HTR-8/SVneo (cell line): Measurements from ENCODE around the gene JPH4.
"Not testable (repeated sequence)": the region's sequence is repeated elsewhere in the genome, so short reads cannot be mapped to it uniquely, and the experiment has no call there.

ENCODE experiments used
- DNase-seq: peaks from one replicate; pipeline ENCODE4 v3.0.0; 2011; ENCODE audit warnings: low spot score, mixed read lengths; ENCODE audit not compliant: insufficient read length
- FAIRE-seq: peaks from 2 replicates; lab custom pipeline; 2011; peaks lifted over from hg19 to GRCh38; lab: Jason Lieb, UNC

The JPH4 gene

GRCh38 chr14:23555533-23555881 is 23.1 kb downstream of the JPH4 start:
- no peak for DNase-seq

DNA sequence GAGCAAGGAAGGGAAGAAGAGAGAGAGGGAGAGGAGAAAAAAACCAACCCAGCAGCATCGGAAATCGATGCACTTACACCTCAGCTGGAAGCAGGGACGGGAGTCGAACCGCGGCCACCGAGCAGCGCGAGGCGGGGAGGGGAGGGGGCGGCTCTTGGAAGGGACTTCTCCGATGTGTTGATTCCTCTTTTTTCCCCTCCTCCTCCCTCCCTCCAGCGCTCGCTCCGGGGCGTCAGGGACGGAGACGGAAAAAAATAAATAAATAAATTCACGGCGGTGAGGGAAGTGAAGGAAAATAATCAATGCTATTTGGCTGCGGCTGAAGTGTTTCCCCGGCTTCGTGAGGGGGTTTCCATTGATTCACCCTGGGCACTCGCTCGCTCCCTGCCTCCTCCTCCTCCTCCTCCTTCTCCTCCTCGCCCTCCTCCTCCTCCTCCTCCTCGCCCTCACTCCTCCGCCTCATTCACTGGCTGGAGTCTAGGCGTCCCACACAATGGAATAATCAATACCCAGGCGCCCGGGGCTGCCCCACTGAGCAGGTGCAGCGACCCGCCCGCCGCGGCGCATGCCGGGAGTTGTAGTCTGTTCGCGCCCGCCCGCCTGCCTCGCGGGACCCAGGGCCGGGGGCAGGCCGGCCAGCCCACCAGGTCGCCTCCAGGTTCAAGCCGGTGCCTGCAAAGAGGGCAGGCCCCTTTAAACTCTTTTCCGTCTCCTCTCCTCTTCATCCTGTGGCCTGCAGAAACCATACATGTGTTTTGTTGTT is 27.1 kb downstream of the JPH4 start, which contains the start of gene ZFHX2:
TSS of gene ZFHX2 (minus strand) at position 500 of the 763 bp plus-strand sequence. CDS start 16,440 bp downstream, outside the sequence.
- DNase-seq (peak; percentile 67), FAIRE-seq (no peak)

More at GRCh38 chr14:23555533-23555881, 23.1 kb downstream of the JPH4 start:
- no peak for FAIRE-seq

DNA sequence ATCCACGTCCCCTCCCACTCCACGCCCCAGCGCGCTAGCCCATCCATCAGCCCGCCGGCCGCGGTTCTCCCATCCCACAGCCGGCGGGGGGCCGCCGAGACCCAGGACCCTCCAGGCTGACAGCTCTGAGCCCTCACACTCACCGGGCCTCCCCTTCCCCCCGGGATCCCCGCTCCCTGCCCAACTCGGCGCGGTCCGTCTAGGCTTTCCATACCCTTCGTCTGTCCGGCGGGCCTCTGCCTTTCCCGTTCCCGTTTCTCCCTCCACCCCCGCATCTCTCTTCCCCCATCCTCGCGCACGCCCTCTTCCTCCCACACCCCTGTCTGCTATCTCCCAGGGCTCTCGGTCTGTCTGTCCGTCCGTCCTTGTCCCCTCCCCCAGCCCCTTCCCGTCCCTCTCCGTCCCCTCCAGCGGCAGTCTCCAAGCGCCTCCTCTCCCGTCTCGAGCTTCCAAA is 27.8 kb downstream of the JPH4 start:
- FAIRE-seq (no peak), DNase-seq (no peak)

DNA sequence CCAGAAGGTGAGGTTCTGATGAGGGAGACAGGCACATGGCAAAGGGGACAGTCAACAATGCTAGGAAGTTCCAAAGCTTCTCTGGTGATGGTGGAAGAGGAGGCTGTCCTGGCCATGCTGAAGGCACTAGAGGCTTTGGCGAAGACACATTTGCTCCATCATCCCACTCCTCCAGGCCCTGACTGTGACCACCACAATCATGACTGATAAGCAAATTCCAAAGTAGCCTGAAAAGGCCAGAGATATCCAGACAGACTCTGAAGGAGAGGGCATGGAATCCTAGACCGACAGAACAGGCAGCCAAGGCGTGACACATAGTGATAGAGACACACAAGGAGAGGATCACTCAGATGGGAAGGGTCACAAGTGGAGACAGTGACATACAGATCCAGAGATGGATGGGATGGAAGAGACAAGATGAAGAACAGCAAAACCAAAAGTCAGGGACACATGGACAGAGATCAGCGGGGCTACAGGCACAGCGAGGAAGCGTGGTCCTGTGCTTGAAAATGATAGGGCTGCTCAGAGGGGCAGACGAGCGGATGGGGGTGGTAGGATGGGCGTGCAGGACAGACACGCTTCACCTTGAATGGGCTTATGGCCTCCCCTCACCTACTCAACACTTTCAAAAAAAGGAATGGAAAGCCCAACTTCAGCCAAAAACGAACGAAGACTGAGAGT is 28.3 kb downstream of the JPH4 start:
- FAIRE-seq (no peak), DNase-seq (no peak)

GRCh38 chr14:23548351-23549318 is 30.0 kb downstream of the JPH4 start:
- FAIRE-seq (no peak), DNase-seq (no peak)

- FAIRE-seq (no peak), DNase-seq (no peak)
These were observed 30.7 kb downstream of the JPH4 start for GRCh38 chr14:23547924-23548323.

GRCh38 chr14:23546450-23547035 is 32.0 kb downstream of the JPH4 start:
- DNase-seq: no peak
- FAIRE-seq: no peak

DNA sequence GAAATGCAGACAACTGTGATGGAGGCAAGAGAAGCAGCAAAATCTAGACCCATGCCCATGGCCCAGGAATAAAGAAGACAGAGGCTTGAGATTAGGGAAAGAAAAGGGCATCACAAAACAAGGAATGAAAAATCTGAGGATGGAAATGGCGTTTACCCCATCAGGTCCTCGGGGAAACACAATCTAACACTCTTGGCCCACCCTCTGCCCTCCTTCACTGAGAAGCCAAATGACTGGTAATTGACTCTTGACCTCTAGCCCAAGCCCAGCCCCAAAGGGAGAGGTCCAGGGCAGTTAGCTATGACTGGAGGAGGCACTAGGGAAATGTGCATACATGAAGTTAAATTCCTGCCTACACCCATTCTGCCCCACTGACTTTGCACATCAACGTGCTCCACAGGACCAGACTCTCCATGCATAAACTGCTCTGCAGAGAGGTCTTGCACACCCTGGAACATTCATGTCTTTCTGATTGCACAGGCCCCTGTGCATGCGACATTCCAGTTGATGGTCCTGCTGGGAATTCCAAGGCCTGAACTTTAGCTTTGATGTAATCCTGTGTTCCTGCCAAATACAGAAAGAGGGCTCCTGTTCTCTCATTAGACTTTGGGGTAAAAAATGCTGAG is 32.7 kb downstream of the JPH4 start:
- DNase-seq (no peak), FAIRE-seq (no peak)

DNA sequence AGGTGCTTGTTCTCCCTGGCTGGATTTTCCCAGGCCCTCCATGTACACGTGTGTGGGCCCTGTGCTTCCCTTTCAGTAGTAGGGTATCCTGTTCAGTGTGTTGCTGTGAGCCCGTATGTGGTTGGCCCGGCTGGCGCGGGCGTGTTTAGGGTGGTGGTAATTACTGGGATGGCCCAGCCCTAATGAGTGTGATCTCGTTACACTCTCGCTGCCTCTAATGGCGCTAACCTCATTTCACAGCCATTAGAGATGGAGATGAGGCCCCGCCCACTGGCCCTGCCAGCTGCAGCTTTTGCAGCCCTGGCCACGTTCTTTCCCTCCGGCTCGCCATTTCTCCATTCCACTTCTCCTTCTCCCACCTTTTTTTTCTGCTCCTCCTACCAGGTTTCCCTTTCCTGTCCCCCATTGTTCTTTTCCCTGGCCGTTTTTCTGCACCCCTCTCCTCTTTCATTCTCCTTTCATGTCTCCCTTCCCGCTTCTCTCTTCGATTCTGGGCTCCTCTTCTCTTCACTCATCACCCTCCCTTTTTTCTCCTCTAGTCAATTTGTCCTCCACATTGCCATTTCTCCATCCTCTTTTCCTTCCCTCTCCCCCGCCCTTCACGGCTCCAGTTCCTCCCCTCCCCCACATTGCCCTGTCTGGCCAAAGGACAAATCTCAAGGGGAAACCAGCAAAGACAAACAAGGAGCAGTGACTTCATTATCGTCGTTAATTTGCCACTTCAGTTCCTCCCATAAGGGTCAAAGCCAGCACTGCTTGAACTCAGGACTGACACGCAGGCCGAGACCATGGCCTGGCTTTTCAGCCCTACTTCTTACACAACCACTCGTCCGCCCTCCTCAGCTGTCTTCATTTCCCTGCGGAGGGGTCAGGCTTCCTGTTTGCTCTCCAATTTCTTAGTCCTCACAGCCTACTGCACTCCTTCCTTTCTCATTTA is 33.8 kb downstream of the JPH4 start:
- no peak for FAIRE-seq

GRCh38 chr14:23543403-23543802 is 35.2 kb downstream of the JPH4 start:
- DNase-seq (no peak), FAIRE-seq (no peak)

More for the DNA sequence above, 33.8 kb downstream of the JPH4 start:
- no peak for DNase-seq

GRCh38 chr14:23542261-23542660 is 36.3 kb downstream of the JPH4 start:
- DNase-seq (no peak), FAIRE-seq (no peak)

DNA sequence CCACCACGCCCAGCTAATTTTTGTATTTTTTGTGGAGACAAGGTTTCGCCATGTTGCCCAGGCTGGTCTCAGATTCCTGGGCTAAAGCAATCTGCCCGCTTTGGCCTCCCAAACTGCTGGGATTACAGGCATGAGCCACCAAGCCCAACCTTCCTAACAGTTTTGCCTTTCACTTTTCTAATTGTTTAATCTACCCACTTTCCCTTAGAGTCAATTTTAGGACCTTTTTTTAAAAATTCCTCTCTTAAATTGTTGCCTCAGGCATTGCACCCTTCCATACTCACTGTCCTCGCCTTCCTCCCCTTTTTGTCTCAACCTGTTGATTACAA is 38.5 kb downstream of the JPH4 start:
- no peak for DNase-seq
- FAIRE-seq: no peak

DNA sequence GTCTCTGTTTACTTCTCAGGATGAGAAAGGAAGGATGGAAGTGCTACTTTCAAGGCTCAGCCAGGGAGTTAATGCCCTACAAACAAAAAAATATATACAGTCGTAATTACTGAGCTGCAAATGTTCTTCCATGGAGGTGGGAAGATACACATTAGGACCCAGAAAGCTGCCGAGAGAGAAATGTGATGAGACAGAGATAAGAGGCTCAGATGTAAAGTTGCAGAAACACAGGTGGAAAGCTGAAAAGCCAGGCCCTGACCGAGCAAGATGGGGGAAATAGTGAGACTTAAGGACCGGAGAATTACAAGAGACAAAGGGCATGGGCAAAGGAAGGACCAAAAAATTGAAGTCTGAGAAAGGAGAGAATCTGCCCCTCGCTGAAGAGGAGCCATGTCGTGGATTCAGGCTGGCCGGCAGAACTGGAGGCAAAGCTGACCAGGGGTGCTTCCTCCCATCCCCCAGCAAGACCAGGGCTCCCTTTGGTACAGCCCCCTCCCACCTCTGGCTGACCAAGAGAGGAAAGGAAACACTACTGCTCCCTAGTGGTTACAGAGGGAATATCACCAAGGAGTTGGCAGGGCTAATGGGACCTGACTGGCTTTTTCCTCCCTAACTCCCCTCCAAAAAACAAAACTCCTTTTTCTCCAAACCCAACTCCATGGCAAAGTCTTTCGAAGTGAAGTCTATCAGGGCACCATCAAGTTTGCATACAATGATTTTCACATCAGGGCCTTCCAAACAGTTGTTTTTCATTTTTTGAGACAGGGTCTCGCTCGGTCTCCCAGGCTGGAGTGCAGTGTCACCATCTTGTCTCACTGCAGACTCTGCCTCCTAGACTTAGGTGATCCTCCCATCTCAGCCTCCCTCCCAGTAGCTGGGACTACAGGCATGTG is 39.1 kb downstream of the JPH4 start:
- FAIRE-seq (no peak), DNase-seq (peak; percentile 53)

- DNase-seq (no peak), FAIRE-seq (no peak)
These were observed 39.8 kb downstream of the JPH4 start for GRCh38 chr14:23538785-23539184.

DNA sequence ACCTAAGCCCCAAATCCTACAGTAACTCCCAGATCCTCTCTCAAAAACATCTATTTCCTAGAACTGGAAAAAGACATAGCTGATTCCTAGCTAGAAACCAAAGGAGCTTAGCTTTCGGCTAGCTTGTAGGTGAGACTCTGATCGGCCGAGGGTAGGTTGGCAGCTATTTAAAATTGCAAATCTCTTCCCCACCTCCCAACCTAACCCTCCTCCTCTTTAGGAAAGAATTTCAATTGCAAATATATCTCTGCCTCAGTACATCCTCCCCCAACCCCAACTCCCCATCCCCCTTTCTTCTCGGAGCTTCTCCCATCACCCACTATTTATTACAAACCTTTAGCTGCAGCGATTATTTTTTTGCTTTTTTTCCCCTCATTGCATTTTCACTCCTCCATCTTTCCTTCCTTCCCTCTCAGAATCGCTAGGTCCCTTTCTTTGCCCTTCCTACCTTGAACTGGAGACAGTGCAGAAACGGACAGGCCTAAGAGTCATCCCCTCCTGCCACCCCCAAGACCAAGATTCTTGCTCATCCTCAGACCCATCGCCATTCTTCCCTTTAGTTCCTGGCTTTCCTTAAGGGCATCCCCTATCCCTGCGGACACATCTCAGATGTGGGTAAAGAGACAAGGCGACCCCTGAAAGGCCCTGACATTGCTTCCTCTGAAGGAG is 40.4 kb downstream of the JPH4 start:
- DNase-seq (no peak), FAIRE-seq (no peak)

DNA sequence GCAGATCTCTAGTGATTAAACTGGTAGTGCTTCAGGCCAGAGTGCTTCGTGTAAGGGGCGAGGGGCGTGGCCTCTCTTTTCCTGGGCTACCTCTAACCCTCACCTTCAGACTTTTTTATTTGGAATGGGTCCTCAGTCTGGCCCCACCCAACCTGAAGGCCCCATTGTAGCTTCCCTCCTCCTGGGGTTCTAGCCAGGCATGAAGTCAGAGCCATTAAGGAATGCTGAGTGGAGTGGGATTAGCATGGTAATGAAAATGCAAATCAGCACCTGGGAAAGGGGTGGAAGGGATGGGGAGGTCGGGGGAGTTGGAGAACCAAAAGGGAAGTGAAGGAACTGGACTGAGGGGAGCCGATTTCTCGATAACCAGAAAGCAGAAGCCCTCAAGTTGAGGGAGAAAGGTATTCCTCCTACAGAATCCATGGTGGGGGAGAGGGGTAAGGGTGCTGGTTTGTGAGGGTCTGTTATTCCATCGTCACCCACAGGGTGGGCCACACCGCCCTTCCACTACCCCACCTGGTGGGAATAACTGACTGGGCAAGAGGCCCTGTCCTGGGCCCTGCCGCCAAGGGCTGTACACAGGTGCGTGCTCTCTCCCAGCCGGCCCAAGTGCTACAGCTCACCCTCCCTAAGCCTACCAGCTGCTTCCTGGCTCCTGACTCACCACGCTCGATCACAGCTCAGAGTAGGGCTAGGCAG is 41.1 kb downstream of the JPH4 start:
- FAIRE-seq: no peak
- DNase-seq: no peak

- FAIRE-seq, DNase-seq: not testable (repeated sequence)
These were observed 41.7 kb downstream of the JPH4 start for GRCh38 chr14:23536906-23537305.
